HG03135 (cell line): ENCODE measurements around the gene ZMYM2.
"Not testable (repeated sequence)": the region's sequence is repeated elsewhere in the genome, so short reads cannot be mapped to it uniquely, and the experiment has no call there.

Experiments
- ATAC-seq: cut with Tn5 transposase; IDR thresholded peaks from one replicate; pipeline ENCODE4 v1.9.1; 2021; ENCODE audit warnings: mild to moderate bottlenecking, moderate library complexity; ENCODE audit not compliant: unreplicated experiment

The ZMYM2 gene

DNA sequence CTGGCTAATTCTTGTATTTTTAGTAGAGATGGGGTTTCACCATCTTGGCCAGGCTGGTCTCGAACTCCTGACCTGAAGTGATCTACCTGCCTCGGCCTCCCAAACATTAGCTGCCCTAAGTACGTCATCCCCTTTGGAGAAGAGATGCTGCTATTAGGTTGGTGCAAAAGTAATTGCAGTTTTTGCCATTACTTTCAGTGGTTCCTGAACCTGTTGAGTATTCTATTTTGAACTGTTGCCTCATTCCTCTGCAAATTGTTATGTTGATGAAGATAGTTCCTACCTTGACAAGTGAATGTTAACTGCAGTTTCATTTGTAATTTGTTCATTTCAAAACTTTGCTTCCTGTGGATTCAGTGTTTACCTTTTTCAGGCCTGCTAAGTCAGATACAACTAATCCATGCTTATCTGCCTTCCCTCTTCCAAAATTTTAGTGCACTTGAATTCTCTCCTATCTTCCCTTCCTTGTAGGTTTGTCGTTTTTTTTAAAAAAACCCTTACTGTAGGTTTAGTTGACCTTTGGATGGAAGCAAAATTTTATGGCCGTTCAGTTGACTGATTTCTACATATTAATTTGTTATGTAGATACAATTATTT lies 24.0 kb downstream of the ZMYM2 start:
- ATAC-seq: no peak

DNA sequence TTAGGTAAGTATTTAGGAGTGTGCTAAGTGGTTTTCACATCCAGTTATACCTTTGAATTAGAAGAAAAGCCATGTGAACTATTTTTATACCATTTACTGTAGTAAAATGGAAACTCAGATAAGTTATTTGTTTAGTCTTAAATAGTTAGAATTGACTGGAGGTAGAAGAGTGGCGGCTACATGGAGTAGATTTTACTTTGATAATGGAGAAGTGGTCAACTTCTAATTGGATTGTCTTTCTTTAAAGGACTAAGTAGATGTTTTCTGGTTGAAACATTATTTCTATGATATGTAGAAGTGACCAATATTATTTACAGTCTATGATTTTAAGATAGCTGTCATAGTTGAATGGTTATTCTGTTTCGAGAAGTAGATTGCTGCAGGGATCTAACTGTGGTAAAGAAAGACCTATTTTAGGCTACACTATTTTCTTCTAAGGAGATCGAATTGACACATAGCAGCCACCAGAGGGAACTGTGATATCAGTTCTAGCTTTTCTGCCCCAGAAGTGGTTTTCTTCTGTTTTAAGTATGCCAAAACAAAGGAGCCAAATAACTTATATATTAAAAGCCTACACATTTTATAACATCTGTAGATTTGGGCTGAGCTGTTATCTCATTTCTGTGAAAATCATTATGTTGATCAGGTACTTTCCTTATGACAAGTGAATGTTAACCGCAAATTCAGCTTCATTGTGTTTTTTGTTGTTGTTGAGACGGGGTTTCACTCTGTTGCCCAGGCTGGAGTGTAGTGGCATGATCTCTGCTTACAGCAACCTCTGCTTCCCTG lies 26.1 kb downstream of the ZMYM2 start:
- ATAC-seq: peak; percentile 71

DNA sequence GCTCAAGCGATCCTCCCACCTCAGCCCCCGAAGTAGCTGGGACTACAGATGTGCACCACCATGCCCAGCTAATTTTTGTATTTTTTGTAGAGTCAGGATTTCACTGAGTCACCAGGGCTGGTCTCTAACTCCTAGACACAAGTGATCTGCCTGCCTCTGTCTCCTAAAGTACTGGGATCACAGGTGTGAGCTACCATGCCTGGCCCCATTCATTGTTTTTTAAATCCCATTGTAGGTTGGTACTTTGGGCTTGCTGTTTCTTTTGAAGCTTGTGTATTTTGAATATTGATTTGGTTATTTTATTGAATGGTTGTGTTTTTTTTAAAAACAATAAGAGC lies 26.7 kb downstream of the ZMYM2 start:
- no peak for ATAC-seq

DNA sequence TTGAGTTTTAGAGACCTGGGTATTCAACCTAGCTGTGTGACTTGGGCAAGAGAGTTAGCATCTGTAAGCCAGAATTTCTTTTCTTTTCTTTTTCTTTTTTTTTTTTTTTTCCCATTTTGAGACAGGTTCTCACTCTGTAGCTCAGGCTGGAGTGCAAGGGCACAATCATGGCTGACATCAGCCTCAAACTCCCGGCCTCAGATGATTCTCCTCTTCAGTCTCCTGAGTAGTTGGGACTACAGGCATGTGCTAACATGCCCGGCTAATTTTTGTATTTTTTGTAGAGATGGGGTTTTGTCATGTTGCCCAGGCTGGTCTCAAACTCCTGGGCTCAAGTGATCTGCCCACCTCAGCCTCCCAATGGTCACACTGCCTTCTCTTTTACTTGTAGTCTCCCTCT lies 33.0 kb downstream of the ZMYM2 start:
- ATAC-seq: no peak

DNA sequence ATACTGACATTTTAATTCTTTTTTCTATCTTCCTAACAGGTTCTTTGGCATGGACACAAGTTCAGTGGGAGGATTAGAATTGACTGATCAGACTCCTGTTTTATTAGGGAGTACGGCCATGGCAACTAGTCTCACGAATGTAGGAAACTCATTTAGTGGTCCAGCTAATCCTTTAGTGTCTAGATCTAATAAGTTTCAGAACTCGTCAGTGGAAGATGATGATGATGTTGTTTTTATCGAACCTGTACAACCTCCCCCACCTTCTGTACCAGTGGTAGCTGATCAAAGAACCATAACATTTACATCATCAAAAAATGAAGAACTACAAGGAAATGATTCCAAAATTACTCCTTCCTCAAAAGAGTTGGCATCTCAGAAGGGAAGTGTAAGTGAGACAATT lies 34.5 kb downstream of the ZMYM2 start:
- ATAC-seq: no peak

DNA sequence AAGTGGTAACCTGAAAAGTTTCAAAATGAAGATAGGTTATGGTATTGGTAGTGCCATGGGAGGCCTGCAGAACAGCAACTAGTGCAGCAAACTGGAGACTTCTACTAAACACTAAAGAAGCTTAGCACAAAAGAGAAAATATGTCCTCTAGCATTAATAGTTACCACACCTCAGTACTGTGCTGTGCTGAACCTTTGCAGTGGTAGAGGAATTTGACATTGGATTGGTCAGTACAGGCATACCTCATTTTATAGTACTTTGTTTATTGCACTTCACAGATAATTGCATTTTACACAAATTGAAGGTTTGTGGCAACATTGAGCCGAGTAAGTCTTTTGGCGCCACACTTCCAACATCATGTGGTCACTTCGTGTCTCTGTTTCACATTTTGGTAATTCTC lies 40.4 kb downstream of the ZMYM2 start:
- no peak for ATAC-seq

DNA sequence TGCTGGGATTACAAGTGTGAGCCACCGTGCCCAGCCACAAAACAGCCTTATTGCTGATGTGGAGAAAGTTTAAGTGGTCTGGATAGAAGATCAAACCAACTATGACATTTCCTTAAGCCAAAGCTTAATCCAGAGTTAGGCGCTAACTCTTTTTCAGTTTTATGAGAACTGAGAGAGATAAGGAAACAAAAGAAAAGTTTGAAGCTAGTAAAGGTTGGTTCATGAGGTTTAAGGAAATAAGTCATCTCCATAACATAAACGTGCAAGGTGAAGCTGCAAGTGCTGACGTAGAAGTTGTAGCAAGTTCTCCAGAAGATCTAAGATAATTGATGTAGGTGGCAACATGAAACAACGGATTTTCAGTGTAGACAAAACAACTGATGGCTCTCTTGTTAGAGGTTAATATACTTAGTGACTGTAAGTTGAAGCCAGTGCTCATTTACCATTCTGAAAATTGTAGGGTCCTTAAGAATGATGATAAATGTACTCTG lies 41.6 kb downstream of the ZMYM2 start:
- ATAC-seq: no peak

DNA sequence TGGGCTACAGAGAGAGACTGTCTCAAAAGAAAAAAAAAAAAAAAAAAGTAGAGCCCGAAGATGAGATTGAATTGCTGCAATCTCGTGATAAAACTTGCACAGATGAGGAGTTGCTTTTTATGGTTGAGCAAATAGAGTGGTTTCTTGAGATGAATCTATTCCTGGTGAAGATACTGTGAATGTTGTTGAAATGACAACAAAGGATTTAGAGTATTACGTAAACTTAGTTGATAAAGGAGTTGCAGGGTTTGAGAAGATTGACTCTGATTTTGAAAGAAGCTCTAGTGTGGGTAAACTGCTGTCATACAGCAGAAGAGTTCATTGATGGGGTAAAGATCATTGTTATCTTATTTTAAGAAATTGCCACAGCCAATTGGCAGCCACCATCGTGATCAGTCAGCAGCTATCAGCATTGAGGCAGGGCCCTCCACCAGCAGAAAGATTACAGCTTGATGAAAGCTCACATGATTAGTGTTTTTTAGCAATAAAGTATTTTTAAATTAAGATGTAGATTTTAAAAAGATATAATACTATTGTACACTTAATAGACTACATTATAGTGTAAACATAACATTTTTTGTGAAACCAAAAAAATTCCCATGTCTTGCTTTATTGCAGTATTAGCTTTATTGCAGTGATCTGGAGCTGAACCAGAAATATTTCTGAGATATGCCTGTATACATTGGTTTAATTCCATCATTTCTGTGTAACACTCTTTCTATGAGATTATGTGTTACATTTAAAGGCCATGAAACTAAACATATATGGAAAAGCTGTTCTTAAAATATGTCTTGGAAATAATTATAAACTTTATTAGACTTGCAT lies 43.1 kb downstream of the ZMYM2 start:
- ATAC-seq: no peak

DNA sequence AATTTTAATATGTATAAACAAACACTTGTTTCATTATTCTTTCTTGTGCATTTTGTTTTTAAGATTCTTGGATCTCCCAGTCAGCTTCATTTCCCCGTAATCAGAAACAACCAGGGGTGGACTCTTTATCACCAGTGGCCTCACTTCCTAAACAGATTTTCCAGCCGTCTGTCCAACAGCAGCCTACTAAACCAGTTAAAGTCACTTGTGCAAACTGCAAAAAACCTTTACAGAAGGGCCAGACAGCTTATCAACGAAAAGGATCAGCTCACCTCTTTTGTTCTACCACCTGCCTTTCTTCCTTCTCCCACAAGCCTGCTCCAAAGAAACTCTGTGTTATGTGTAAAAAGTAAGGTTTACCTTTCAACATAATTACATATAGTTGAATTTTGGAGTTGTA lies 44.3 kb downstream of the ZMYM2 start:
- no peak for ATAC-seq

DNA sequence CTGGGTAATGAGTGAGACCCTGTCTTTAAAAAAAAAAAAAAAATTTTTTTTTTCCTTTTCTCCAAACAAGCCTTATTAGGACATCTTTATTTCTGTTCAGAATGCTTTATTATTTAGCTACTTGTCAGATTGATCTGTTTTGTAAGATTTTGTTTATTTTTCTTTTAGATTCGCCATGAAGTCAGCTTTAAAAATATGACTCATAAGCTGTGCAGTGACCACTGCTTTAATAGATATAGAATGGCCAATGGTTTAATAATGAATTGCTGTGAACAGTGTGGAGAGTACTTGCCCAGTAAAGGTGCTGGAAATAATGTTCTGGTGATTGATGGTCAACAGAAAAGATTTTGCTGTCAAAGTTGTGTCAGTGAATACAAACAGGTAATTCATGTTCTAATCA lies 47.7 kb downstream of the ZMYM2 start:
- ATAC-seq: no peak

DNA sequence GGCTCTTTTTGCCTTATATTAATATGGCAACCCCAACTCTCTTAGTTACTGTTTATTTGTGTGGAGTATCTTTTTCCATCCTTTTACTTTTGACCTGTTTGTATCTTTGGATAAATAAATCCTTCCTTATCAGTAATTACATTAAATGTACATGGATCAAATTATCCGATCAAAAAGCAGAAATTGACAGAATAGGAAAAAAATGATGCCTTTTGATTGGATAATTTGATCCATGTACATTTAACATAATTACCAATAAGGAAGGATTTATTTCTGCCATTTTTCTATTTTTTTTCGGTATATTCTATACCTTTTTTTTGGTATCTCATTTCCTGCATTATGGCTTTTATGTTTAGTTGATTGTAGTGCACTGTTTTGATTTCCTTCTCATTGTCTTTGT lies 57.2 kb downstream of the ZMYM2 start:
- no peak for ATAC-seq

DNA sequence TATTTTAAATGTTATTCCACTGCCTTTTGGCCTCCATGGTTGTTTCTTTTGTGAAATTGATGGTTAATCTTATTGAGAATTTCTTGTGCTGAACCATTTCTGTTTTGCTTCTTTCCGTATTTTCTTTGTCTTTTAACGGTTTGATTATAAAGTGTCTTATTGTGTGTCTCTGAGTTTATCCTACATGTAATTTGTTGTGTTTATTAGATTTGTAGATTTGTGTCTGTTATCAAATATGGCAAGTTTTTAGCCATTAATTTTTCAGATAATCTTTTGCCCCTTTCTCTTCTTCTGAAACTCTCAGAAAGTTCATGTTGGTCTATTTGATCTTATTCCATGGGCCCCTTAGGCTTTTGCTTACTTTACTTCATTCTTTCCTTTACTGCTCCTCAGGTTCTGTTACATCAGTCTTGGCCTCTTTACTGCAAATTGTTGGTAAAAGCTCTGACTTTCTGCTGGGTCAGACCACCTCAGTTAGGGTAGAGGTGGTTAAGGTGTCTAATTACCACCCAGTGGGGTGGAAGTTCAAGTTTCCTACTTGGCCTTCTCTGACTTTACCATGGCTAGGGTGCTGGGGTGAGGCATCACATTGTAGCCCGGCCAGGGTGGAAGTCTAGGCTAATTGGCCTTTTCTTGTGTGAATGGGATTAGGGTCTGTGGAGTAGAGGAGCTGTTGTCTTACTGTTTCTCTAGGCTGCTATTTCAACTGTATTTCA lies 58.3 kb downstream of the ZMYM2 start:
- ATAC-seq: no peak

DNA sequence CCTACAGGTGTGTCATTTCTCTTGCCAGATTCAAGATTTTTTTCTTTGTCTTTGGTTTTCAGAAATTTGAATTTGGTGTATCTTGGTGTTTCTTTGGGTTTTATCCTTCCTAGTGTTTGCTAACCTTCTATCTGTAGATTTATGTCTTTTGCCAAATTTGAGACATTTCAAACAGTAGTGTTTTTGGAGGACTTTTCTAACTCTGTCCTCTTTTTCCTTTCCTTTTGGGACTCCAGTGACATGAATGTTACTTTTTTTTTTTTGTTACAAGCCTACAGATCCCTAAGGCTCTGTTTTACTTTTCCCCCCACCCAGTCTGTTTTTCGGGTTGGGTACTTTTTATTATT lies 58.8 kb downstream of the ZMYM2 start:
- no peak for ATAC-seq

DNA sequence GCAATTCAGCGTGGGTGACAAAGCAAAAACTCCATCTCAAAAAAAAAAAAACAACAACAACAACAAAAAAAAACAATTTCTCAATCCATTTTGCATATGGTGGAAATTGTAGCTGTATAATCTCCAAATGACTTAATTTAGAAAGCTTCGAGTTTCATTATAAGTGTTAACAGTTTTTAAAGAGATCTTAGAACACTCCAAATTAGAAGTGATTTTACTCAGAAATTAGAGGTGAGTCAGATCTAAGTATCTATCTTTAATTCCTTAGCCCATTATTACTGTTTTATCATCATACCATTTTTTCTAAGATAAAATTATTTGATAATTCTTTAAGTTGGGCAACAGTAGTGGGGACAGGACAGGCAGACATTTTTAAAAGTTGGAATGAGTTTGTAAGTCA lies 60.5 kb downstream of the ZMYM2 start:
- no peak for ATAC-seq

DNA sequence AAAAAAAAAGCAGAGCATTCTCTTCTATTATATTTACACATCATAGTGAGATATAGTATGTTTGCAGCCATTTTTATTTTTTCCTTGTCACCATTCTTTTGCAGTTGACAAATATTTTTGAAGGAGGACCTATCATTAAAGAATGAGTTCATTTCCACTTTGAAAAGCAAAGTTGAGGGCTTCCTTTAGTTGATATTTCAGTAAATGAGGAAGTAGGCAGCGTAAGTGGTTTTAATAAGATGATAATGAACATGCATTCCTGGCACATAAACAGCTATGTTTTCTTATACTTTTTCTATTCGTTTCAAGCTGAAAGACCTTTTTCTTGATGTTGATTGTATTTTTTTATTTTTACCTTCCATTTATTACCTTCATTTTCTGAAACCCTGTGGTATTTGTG lies 66.2 kb downstream of the ZMYM2 start:
- ATAC-seq: no peak

DNA sequence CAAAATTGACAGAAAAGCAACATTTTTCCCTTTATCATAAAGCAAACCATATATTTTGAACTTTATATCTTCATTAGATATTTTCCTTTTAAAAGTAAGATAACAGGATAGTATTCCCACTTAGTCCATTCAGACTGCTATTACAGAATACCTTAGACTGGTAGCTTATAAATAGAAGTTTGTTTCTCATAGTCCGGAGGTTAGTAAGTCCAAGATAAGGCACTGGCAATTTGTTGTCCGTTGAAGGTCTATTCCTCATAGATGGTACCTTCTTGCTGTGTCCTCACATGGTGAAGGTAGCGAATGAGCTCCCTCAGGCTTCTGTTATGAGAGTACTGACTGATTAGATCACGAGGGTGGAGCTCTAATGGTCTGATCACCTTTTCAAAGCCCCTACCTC lies 70.4 kb downstream of the ZMYM2 start:
- no peak for ATAC-seq

DNA sequence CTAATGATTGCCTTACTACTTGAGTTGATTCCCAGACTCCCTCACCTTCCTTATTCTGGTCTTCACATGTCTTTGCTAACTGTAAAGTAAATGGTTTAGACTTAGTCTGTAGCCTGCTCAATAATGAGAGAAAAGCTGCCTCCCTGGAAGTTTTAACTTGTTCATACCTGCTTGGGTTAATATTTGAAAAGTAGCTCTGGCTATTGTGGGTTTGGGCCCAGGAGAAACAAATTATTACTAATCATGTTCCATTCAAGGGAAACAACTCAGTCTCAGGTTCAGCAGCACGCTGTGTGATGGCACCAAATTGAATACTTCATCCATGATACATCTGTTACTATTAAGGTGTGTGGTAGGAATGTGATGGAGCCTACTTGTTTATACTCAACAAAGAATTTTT lies 75.0 kb downstream of the ZMYM2 start:
- ATAC-seq: no peak

DNA sequence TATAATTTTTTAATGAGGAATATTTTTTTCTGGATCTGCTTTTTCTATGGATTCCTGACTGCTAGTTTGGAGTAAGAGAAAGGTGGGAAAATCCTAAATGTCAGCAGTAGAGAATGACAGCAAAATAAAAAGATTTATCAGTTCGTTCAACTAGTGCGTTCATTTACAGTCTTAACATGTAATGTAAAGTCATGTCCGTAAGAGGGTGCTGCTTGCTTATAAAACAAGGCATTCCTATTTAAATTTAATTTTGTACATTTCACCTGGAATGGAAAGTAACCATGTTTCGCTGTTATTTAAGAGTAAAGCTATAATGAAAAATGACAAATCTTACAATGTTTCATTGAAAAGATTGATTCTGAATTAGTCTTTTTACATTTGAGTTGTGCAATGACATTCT lies 76.6 kb downstream of the ZMYM2 start:
- no peak for ATAC-seq

DNA sequence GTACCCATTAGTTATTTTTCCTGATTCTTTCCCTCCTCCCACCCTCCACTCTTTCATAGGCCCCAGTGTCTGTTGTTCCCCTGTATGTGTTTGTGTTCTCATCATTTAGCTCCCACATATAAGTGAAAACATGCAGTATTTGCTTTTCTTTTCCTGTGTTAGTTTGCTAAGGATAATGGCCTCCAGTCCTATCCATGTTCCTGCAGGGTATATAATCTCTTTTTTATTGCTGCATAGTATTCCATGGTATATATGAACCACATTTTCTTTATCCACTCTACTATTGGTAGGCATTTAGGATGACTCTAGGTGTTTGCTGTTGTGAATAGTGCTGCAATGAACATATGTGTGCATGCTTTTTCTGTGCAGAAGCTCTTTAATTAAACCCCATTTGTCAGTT lies 79.4 kb downstream of the ZMYM2 start:
- no peak for ATAC-seq

DNA sequence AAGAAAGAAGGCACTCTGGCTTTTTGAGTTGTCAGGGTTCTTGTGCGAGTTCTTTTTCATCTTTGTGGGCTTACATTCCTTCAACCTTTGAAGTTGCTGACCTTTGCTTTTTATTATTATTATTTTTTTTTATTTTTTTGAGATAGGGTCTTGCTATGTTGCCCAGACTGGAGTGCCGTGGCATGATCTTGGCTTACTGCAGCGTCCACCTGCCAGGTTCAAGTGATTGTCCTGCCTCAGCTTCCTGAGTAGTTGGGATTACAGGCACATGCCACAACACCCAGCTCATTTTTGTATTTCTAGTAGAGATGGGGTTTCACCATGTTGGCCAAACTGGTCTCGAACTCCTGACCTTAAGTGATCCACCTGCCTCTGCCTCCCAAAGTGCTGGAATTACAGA lies 84.1 kb downstream of the ZMYM2 start:
- ATAC-seq: not testable (repeated sequence)

DNA sequence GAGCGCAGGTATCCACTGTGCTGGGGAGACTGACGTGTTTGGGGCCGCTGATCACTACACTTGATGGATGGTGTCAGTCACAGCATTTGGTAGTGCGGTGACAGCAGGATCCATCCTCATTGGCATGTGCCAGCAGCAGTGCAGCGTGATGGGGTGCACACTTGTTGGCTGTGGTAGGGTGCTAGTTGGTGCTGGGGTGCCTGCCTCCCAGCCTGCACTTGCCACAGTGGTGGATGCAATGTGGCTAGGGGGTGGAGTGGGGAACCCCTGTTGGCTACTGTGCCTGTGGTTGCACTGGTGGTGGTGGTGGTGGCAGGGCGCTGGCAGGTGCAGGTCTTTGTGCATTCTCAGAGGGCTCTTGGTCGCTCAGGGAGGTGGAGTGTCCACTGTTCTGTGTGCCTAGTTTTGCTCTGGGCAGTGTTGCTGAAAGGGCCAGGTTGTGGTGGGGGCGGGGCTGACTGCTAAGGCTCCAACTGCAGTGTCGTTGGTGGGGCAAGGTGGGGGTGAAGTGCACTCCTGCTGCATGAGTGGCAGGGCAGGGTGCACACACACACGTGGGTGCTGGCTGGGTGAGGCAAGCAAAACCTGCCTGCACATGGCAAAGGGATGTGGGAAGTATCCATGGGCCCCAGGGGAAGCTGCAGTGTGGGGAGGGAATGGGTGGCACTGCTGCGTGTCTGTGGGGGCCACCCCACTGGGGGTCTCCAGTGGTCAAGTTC lies 84.8 kb downstream of the ZMYM2 start:
- ATAC-seq: no peak
